ENCODE data around the gene LIG3.

LIG3 gene

DNA sequence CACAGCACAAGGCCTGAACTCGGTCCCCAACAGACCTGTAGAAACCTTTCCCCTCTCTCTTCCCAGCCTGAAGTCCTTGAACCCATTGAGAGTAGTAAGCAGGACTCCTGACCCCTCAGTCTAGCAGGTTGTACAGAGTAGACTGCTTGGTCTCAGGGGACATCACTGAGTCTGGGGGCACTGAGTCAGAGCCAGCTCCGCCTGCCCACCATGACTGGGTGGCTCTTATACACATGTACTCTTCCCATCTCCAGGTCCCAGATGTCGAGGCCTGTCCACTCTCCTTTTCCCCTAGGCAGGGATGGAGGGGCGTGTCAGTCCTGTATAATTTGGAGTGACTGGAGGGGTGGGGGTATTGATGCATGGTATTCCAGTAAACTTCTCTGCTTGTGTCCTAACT lies 23.5 kb downstream of the LIG3 start:
- H3K36me3 ChIP-seq (ENCODE audit: control insufficient read depth, low read length): peaks cover 63% of the 10 kb centered on the region
- H3K9me3 ChIP-seq (ENCODE audit: control insufficient read depth, insufficient read depth, low read length): no peaks in the 10 kb centered on the region
- no peak overlapping the region for H3K4me3 ChIP-seq (ENCODE audit: low read length)
- TF ChIP-seq EZH2phosphoT487 (IDR thresholded peaks at IDR 0.05; ENCODE audit: borderline replicate concordance, low read length) (no peak), CTCF (IDR thresholded peaks at IDR 0.05; ENCODE audit: low read depth, low read length, poor library complexity, severe bottlenecking) (no peak)
- no peaks in the 10 kb centered on the region for H4K20me1 ChIP-seq (ENCODE audit: control insufficient read depth, insufficient read depth, low read depth, low read length)
- H3K4me2 ChIP-seq (ENCODE audit: low read length): no peak overlapping the region
- no peaks in the 10 kb centered on the region for H3K79me2 ChIP-seq (ENCODE audit: control insufficient read depth, low read length)
- H3K9me2 ChIP-seq (replicated peaks; ENCODE audit: control insufficient read depth, low read length): no peaks in the 10 kb centered on the region
- H3F3A ChIP-seq (ENCODE audit: control insufficient read depth, insufficient read depth): no peaks in the 10 kb centered on the region
- H3K4me1 ChIP-seq (ENCODE audit: control insufficient read depth, low read length): no peaks in the 10 kb centered on the region
- no peaks in the 10 kb centered on the region for H3K27me3 ChIP-seq (ENCODE audit: control insufficient read depth, low read length)
- no peak overlapping the region for H3K27ac ChIP-seq (ENCODE audit: low read depth, low read length)

- Histone ChIP-seq H3F3A (ENCODE audit: control insufficient read depth, insufficient read depth) (no peaks in the 10 kb centered on the region), H4K20me1 (ENCODE audit: control insufficient read depth, insufficient read depth, low read depth, low read length) (no peaks in the 10 kb centered on the region; the same call in 1 of the 2 replicates), H3K9me2 (replicated peaks; ENCODE audit: control insufficient read depth, low read length) (no peaks in the 10 kb centered on the region), H3K79me2 (ENCODE audit: control insufficient read depth, low read length) (no peaks in the 10 kb centered on the region), H3K9me3 (ENCODE audit: control insufficient read depth, insufficient read depth, low read length) (no peaks in the 10 kb centered on the region), H3K4me2 (ENCODE audit: low read length) (no peak overlapping the region), H3K27ac (ENCODE audit: low read depth, low read length) (no peak overlapping the region), H3K36me3 (ENCODE audit: control insufficient read depth, low read length) (peaks cover 45% of the 10 kb centered on the region), H3K4me1 (ENCODE audit: control insufficient read depth, low read length) (no peaks in the 10 kb centered on the region), H3K27me3 (ENCODE audit: control insufficient read depth, low read length) (no peaks in the 10 kb centered on the region), H3K4me3 (ENCODE audit: low read length) (no peak overlapping the region)
- TF ChIP-seq EZH2phosphoT487 (IDR thresholded peaks at IDR 0.05; ENCODE audit: borderline replicate concordance, low read length) (no peak), CTCF (IDR thresholded peaks at IDR 0.05; ENCODE audit: low read depth, low read length, poor library complexity, severe bottlenecking) (no peak)
Observed at GRCh38 chr17:35006345-35006744, 26.0 kb downstream of the LIG3 start.

DNA sequence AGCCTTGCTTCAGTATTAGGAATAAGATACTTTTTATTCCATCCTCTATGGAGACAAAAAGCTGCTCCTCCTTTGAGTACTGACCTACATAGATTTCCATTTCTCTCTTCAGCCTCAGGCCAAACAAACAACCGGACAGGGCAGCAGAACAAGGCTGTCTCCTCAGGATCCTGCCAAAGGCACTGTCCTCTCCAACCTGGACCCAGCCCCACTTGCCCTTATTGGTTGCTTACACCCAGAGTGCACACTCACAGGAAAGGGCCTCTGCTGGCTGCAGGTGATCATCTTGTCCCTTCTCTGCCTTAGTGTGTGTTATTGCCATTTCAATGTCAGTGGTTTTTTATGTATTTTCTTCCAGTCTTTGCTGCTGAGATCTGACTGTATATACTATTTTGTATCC lies 26.6 kb downstream of the LIG3 start:
- H3F3A ChIP-seq (ENCODE audit: control insufficient read depth, insufficient read depth): no peaks in the 10 kb centered on the region
- peaks cover 39% of the 10 kb centered on the region for H3K36me3 ChIP-seq (ENCODE audit: control insufficient read depth, low read length)
- H3K4me1 ChIP-seq (ENCODE audit: control insufficient read depth, low read length): no peaks in the 10 kb centered on the region
- H3K27ac ChIP-seq (ENCODE audit: low read depth, low read length): no peak overlapping the region
- H3K9me3 ChIP-seq (ENCODE audit: control insufficient read depth, insufficient read depth, low read length): no peaks in the 10 kb centered on the region
- H4K20me1 ChIP-seq (ENCODE audit: control insufficient read depth, insufficient read depth, low read depth, low read length): no peaks in the 10 kb centered on the region; the same call in 1 of the 2 replicates
- no peak overlapping the region for H3K4me2 ChIP-seq (ENCODE audit: low read length)
- no peaks in the 10 kb centered on the region for H3K27me3 ChIP-seq (ENCODE audit: control insufficient read depth, low read length)
- H3K9me2 ChIP-seq (replicated peaks; ENCODE audit: control insufficient read depth, low read length): no peaks in the 10 kb centered on the region
- H3K79me2 ChIP-seq (ENCODE audit: control insufficient read depth, low read length): no peaks in the 10 kb centered on the region
- no peak for TF ChIP-seq CTCF (IDR thresholded peaks at IDR 0.05; ENCODE audit: low read depth, low read length, poor library complexity, severe bottlenecking)
- TF ChIP-seq EZH2phosphoT487 (IDR thresholded peaks at IDR 0.05; ENCODE audit: borderline replicate concordance, low read length): no peak
- no peak overlapping the region for H3K4me3 ChIP-seq (ENCODE audit: low read length)

- Histone ChIP-seq H3K27ac (ENCODE audit: low read depth, low read length) (no peak overlapping the region), H3K9me3 (ENCODE audit: control insufficient read depth, insufficient read depth, low read length) (no peaks in the 10 kb centered on the region), H3K79me2 (ENCODE audit: control insufficient read depth, low read length) (no peaks in the 10 kb centered on the region), H3K36me3 (ENCODE audit: control insufficient read depth, low read length) (peaks cover 16% of the 10 kb centered on the region), H3K4me1 (ENCODE audit: control insufficient read depth, low read length) (no peaks in the 10 kb centered on the region), H3K27me3 (ENCODE audit: control insufficient read depth, low read length) (no peaks in the 10 kb centered on the region), H3K4me3 (ENCODE audit: low read length) (no peak overlapping the region), H3F3A (ENCODE audit: control insufficient read depth, insufficient read depth) (no peaks in the 10 kb centered on the region), H3K9me2 (replicated peaks; ENCODE audit: control insufficient read depth, low read length) (no peaks in the 10 kb centered on the region), H3K4me2 (ENCODE audit: low read length) (no peak overlapping the region), H4K20me1 (ENCODE audit: control insufficient read depth, insufficient read depth, low read depth, low read length) (no peaks in the 10 kb centered on the region; the same call in 1 of the 2 replicates)
- TF ChIP-seq EZH2phosphoT487 (IDR thresholded peaks at IDR 0.05; ENCODE audit: borderline replicate concordance, low read length) (no peak), CTCF (IDR thresholded peaks at IDR 0.05; ENCODE audit: low read depth, low read length, poor library complexity, severe bottlenecking) (no peak)
Observed at GRCh38 chr17:35010093-35010492, 29.8 kb downstream of the LIG3 start.
